HFF-Myc (cell line): ENCODE measurements around the gene FAM209B.

Source experiments
- DNase-seq: peaks from one replicate; pipeline ENCODE4 v3.0.0-alpha.2; 2011; ENCODE audit warnings: low read depth; ENCODE audit errors: extremely low read depth
- H3K4me3 ChIP-seq: replicated peaks from 2 replicates; pipeline ENCODE4 v1.5.1; 2011; ENCODE audit warnings: low read depth, mild to moderate bottlenecking, control low read depth, low read length
- TF ChIP-seq, protein P1 (sequence below): IDR thresholded peaks from 2 replicates; pipeline ENCODE4 v1.5.1; 2012; ENCODE audit warnings: mild to moderate bottlenecking, low read depth, low read length, control low read depth; ENCODE audit errors: missing control alignments

FAM209B gene

GRCh38 chr20:56575961-56576360 is 42.9 kb downstream of the FAM209B start:
- TF ChIP-seq, protein P1, sequence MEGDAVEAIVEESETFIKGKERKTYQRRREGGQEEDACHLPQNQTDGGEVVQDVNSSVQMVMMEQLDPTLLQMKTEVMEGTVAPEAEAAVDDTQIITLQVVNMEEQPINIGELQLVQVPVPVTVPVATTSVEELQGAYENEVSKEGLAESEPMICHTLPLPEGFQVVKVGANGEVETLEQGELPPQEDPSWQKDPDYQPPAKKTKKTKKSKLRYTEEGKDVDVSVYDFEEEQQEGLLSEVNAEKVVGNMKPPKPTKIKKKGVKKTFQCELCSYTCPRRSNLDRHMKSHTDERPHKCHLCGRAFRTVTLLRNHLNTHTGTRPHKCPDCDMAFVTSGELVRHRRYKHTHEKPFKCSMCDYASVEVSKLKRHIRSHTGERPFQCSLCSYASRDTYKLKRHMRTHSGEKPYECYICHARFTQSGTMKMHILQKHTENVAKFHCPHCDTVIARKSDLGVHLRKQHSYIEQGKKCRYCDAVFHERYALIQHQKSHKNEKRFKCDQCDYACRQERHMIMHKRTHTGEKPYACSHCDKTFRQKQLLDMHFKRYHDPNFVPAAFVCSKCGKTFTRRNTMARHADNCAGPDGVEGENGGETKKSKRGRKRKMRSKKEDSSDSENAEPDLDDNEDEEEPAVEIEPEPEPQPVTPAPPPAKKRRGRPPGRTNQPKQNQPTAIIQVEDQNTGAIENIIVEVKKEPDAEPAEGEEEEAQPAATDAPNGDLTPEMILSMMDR, result no peak
- H3K4me3 ChIP-seq, result no peak overlapping the region

GRCh38 chr20:56579301-56579710 is 46.3 kb downstream of the FAM209B start:
- no peak for DNase-seq
- H3K4me3 ChIP-seq, result no peak overlapping the region
- TF ChIP-seq, protein P1, result no peak

More at GRCh38 chr20:56575961-56576360, 42.9 kb downstream of the FAM209B start:
- DNase-seq, result no peak

GRCh38 chr20:56580226-56580625 is 47.2 kb downstream of the FAM209B start:
- no peak for DNase-seq
- TF ChIP-seq, protein P1, result no peak
- H3K4me3 ChIP-seq, result no peak overlapping the region

DNA sequence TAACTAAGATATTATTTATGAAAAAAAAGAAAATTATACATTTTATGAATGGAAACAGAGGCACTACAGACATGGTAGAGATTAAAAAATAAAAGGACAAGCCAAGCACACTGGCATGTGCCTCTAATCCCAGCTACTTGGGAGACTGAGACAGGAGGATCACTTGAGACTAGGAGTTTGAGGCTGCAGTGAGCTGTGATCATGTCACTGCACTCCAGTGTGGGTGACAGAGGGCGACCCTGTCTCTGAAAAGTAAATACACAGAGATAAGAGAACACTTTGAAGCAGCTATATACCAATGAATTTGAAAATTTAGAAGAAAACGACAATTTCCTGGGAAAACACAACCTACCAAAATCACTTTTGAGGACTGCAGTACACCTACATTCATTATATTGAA is 48.7 kb downstream of the FAM209B start:
- TF ChIP-seq, protein P1, result no peak
- no peak overlapping the region for H3K4me3 ChIP-seq
- DNase-seq, result no peak

- no peak for DNase-seq
- TF ChIP-seq, protein P1, result no peak
- H3K4me3 ChIP-seq, result no peak overlapping the region
Observed at GRCh38 chr20:56582542-56582941, 49.5 kb downstream of the FAM209B start.

DNA sequence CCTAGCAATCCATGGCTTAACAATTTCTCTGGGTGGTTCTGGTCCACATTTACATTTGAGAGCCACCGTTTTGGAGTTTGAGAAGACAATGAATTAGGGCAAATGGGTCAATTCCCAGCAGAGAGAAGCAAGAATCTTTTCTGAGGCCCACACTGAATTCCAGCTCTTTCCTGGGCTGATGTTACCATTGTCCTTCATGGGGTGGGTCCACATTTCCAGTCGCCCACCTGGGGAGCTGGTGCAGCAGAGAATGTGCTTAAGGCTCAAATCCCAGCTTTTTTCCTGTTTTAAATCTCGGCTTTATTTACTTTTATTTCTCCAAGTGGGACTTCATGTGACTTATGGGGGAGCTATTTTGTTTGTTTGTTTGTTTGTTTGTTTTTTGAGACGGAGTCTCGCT is 51.9 kb downstream of the FAM209B start:
- TF ChIP-seq, protein P1, result no peak
- DNase-seq, result no peak
- H3K4me3 ChIP-seq, result no peak overlapping the region
